Jurkat, Clone E6-1 (cell line): ENCODE measurements around the gene SNAP91.
"Not testable (repeated sequence)": the region's sequence is repeated elsewhere in the genome, so short reads cannot be mapped to it uniquely, and the experiment has no call there.

Source experiments
- DNase-seq: peaks from one replicate; pipeline ENCODE4 v3.0.0-alpha.2; 2011; ENCODE audit warnings: low read depth, low spot score
- H3K4me3 ChIP-seq: 2 replicates; pipeline ENCODE4 v1.5.1; 2011; ENCODE audit warnings: mild to moderate bottlenecking, low read length, control low read depth, moderate library complexity

SNAP91 gene

DNA sequence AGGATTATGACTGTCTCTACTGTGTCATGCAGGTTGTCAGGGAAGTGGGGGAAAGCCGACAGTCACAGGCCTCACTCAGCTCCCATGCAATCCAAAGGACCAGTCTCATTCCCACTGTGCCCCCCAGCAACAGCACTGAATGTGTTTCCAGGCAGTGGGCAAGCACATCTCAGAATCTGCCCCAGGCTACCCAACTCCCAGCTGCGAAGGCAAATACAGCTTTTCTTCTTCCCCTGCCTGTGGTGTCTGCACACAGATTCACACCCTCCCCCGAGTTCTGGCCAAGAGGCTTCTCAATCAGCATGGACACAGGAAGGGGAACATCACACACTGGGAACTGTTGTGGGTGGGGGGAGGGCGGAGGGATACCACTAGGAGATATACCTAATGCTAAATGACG, 75.3 kb downstream of the SNAP91 start:
- no peak overlapping the region for H3K4me3 ChIP-seq
- no peak for DNase-seq

- DNase-seq: peak; percentile 83
- no peak overlapping the region for H3K4me3 ChIP-seq
These were observed 75.8 kb downstream of the SNAP91 start for GRCh38 chr6:83633149-83633548.

DNA sequence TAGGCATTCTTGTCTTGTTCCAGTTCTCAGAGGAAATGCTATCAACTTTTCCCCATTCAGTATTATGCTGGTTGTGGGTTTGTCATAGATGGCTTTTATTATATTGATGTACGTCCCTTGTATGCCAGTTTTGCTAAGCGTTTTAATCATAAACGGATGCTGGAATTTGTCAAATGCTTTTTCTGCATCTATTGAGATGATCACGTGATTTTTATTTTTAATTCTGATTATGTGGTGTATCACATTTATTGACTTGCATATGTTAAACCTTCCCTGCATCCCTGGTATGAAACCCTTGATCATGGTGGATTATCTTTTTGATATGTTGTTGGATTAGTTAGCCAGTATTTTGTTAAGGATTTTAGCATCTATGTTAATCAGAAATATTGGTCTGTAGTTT, 79.0 kb downstream of the SNAP91 start:
- H3K4me3 ChIP-seq, DNase-seq: not testable (repeated sequence)

- peak; percentile 37 for DNase-seq
These were observed 93.6 kb downstream of the SNAP91 start for GRCh38 chr6:83615025-83615999.

DNA sequence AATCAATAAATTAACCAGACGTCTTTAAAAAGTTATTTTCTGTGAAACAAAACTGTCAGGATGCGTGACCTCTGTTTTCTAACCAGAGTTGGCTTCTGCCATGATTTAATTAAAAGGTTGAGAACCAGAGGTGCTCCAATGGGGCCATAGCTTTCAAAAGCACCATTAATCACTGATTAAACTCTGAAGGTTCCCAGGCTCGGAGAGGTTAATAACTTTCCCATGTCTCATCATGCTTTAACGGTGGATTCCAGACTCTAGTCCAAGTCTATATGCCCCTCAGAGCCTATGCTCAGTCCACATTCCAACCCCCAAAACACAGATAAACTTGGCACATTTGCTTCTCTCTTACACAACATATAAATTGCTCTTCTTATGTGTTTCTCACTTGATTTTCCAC, 95.5 kb downstream of the SNAP91 start:
- no peak for DNase-seq
- no peak overlapping the region for H3K4me3 ChIP-seq

More at GRCh38 chr6:83615025-83615999, 93.6 kb downstream of the SNAP91 start:
- H3K4me3 ChIP-seq: no peak overlapping the region

GRCh38 chr6:83609248-83609647, 99.7 kb downstream of the SNAP91 start:
- no peak for DNase-seq
- H3K4me3 ChIP-seq: no peak overlapping the region

- no peak overlapping the region for H3K4me3 ChIP-seq
- no peak for DNase-seq
These were observed 103.4 kb downstream of the SNAP91 start for GRCh38 chr6:83605517-83605916.

- DNase-seq: no peak
- no peak overlapping the region for H3K4me3 ChIP-seq
These were observed 105.3 kb downstream of the SNAP91 start for GRCh38 chr6:83603551-83603950.

DNA sequence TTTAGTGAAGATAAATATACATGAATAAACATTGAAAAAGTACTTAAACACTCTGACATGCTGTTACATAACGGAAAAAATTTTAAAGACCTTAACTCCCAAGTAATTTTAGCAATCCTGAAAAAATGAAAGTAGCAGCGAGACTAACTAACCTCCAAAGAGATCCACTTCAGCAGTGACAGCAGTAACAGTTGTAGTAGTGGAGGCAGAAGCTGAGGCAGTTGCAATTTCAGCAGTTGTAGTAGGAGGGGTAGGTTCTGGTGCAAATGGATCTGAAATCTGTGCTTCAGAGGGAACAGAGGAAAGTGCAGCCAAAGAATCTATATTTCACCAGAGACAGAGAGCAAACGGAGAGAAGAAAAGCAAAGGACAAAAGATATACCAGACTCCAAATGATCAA, 107.8 kb downstream of the SNAP91 start:
- H3K4me3 ChIP-seq: no peak overlapping the region
- no peak for DNase-seq

- no peak overlapping the region for H3K4me3 ChIP-seq
- no peak for DNase-seq
These were observed 108.4 kb downstream of the SNAP91 start for GRCh38 chr6:83600459-83600858.

DNA sequence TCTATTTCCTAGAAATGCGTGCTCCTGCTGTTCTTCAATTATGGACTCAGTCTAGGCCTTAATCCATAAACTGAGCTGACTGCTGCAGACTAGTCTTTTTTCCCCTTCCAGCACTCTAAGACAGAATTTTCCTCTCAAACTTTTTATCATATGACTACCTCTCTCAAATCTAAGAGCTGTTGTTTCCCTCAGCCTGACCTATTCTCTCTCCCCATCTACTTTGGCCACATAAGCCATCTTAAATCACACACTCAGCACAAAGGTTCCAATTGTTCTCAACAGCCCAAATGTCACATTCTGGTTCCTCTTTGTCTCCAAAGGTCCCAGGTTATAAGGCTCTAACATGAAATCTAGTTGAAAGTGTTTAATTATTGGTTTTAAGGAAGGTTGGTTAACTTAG, 111.4 kb downstream of the SNAP91 start:
- DNase-seq: no peak
- no peak overlapping the region for H3K4me3 ChIP-seq

DNA sequence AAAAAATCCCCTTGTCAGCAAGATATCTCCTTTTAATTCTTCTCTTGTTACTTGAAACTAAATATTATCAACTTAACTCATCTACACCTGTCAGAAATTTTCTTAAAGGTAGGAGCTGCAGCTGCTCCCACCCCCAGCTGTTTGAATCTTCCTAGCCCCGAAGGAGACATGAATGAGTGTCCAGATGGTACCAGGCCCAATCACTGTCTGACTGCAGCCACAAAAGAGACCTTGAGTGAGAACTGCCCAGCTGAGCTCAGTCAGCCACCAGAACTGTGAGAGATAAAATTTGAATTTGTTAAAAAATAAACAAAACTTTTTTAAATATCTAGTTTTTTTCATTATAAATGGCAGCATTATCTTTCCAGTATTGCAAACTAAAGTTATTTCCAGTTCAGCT, 111.8 kb downstream of the SNAP91 start:
- no peak overlapping the region for H3K4me3 ChIP-seq
- DNase-seq: no peak

DNA sequence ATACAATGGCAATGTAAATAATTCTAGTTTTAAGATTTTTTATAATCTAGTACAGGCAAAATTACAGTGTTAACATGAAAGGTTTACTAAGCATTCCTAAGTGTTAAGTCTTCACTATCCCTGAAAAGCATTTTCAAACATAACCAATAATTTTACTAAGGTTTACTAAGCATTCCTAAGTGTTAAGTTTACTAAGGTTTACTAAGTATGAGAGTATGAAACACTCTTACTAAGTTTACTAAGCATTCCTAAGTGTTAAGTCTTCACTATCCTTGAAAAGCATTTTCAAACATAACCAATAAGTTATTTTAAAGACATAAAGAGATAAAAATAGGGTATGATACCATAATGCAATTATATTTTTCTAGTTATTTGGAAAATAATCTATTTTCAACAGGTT, 114.0 kb downstream of the SNAP91 start:
- no peak for DNase-seq
- no peak overlapping the region for H3K4me3 ChIP-seq

DNA sequence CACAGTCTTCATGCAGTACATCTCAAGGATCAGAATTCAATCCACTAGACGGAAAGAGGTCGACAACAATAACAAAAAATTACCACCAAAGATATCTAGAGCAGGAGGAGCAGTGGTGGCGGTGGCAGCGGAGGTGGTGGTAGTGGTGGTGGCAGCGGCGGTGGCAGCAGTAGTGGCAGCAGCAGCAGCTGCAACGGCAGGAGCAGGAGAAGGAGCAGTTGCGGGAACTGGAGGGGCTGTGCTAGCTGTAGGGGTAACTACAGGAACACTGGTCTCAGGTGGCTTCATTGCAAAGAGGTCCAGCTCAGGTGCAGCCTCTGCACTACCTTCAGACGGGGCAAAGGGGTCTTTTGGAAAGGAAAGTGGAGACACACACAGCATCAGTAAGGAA, 115.5 kb downstream of the SNAP91 start:
- no peak for DNase-seq
- H3K4me3 ChIP-seq: no peak overlapping the region

- H3K4me3 ChIP-seq: no peak overlapping the region
- DNase-seq: peak; percentile 11
These were observed 116.0 kb downstream of the SNAP91 start for GRCh38 chr6:83592770-83593394.

GRCh38 chr6:83590416-83590815, 118.5 kb downstream of the SNAP91 start:
- no peak for DNase-seq
- H3K4me3 ChIP-seq: no peak overlapping the region

- DNase-seq: no peak
These were observed 119.8 kb downstream of the SNAP91 start for GRCh38 chr6:83589076-83589475.

GRCh38 chr6:83578057-83578456, 130.8 kb downstream of the SNAP91 start:
- no peak for DNase-seq
- no peak overlapping the region for H3K4me3 ChIP-seq

More at GRCh38 chr6:83589076-83589475, 119.8 kb downstream of the SNAP91 start:
- no peak overlapping the region for H3K4me3 ChIP-seq

- no peak for DNase-seq
- H3K4me3 ChIP-seq: no peak overlapping the region
These were observed 134.1 kb downstream of the SNAP91 start for GRCh38 chr6:83574783-83575182.

- not testable (repeated sequence) for H3K4me3 ChIP-seq, DNase-seq
These were observed 137.2 kb downstream of the SNAP91 start for GRCh38 chr6:83571663-83572185.
